NT2/D1 (cell line): ENCODE results near the gene GNB1.

Source experiments
- YY1 ChIP-seq: IDR thresholded peaks from 2 replicates; pipeline ENCODE4 v1.6.1; 2011; ENCODE audit not compliant: insufficient read length, insufficient read depth
- ZNF274 ChIP-seq: IDR thresholded peaks from 2 replicates; pipeline ENCODE4 v1.6.1; 2011; ENCODE audit warnings: mild to moderate bottlenecking, low read depth, low read length

DNA sequence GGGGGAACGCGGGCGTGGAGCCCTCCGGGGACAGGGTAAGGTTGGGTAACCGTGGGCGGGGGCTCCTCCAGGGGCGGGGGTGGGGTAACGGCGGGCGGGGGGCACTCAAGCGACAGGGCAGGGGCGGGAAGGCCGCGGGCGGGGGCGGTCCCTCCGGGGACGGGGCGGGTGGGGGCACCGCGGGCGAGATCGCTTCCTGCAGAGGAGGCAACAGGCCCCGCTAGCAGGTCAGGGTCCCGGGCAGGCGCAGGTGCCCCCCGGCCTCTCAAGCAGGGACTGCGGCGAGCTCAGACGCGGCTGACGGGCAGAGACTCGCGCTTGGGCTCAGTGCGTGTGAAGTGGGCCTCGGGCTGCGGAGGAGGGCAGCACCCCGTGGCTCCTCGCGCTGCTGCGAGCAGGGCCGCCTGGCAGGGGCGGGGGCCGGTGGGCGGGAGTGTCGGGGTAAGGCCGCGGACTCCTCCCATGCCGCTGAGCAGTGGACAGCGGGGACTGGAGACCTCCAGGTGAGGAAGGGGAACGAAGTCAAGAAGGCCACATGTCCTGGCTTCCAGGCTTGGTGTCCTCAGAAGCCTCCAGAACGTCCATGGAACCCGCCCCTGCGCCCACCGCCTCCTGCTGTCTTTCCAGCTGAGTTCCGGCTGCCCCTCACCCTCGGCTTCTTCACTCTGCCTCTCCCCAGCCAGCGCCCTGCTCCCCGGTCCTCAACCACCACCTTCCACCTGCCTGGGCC is 627 bp upstream of the GNB1 start:
- TF ChIP-seq ZNF274: no peak
- no peak for TF ChIP-seq YY1
